ENCODE results near the gene GRM4. TPM values are rescaled to one million over a fixed set of nuclear protein-coding genes. Genes with fewer than 3 reads are reported as not detected.

The GRM4 gene
- total and polyA plus RNA-seq, 10 of the 15 experiments (the other 5 are each of a cell fraction or from before 2014, with no cell fraction given), result 0.01 to 0.31 (median 0.05) TPM; not detected in 2

DNA sequence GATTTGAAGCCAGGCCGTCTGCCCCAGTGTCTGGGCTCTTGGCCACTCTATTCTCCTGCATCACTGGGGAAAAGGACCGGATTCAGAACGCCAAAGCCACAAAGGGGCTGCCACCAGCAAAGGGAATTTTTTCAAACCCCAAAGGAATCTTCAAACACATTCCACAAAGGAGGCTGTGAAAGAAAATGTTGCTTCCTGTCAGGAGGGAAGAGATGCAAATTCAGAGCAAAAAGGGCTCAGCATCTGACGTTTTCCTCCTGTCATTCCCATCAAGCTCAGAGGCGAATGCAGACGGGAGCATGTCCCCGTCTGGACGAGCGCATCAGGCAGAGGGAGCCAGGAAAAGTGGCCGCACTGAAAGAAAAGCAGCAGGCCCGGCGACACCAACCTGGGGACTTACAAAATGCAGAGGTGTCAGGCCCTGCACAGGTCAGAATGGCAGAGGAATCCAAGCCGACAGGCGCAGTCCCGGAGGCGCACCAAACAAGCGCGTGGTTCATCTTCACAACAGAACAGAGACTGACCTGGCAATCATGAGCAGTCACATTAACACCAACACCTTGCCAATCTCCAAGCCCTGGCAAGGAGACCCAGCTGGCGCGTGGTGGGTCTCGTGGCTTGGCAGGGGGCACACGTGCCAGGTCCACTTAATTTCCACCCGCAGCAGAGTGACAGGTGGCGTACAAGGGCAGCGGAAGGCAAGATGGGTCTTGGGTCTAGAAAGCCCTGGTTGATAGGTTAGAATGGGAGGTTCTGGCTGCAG lies 62.8 kb downstream of the GRM4 start:
- 41% methylated on average over 25 of the region's 25 CpGs for WGBS (ENCODE audit: insufficient coverage, insufficient replicate concordance, low lambda C conversion rate, missing lambda C conversion rate)
- RAD21 ChIA-PET (ENCODE audit: unreplicated experiment), result no interaction called here
- no peaks in the 10 kb centered on the region for H3K9me3 ChIP-seq (replicated peaks; ENCODE audit: control insufficient read depth, insufficient read depth, low read length)
- SMC1A ChIA-PET (ENCODE audit: uncharacterized antibody, unreplicated experiment), result no interaction called here
- DNase-seq (ENCODE audit: low read depth, low spot score) (no peak), FAIRE-seq (no peak), ATAC-seq (no peak)
- in situ Hi-C loops (cut with MboI) (no loop called here), intact Hi-C loops (cut with micrococcal nuclease; ENCODE audit: unreplicated experiment) (no loop called here)
- no peak overlapping the region for H2AFZ ChIP-seq (ENCODE audit: control insufficient read depth, low read depth, low read length)
- CTCF ChIA-PET, result no interaction called here
- H3K4me1 ChIP-seq (ENCODE audit: control insufficient read depth, insufficient read depth, low read length), result no peaks in the 10 kb centered on the region
- no peaks in the 10 kb centered on the region for H3K36me3 ChIP-seq (ENCODE audit: control insufficient read depth in 2 of 2, insufficient read depth in 2 of 2, low read length in 1 of 2)
- no peak overlapping the region for H3K4me3 ChIP-seq
- H3K79me2 ChIP-seq (ENCODE audit: control insufficient read depth, insufficient read depth, low read length), result no peaks in the 10 kb centered on the region
- POLR2A ChIA-PET, result no interaction called here
- peaks cover 0 to 1% of the 10 kb centered on the region in 2 experiments; a peak in 1 of 4 replicates for H3K27me3 ChIP-seq (replicated peaks in 1 of 2; ENCODE audit: control insufficient read depth in 2 of 2, insufficient read depth in 2 of 2, low read length in 1 of 2)
- no TSS peak for BruUV-seq (replicated peaks)
- TF ChIP-seq, protein P1, sequence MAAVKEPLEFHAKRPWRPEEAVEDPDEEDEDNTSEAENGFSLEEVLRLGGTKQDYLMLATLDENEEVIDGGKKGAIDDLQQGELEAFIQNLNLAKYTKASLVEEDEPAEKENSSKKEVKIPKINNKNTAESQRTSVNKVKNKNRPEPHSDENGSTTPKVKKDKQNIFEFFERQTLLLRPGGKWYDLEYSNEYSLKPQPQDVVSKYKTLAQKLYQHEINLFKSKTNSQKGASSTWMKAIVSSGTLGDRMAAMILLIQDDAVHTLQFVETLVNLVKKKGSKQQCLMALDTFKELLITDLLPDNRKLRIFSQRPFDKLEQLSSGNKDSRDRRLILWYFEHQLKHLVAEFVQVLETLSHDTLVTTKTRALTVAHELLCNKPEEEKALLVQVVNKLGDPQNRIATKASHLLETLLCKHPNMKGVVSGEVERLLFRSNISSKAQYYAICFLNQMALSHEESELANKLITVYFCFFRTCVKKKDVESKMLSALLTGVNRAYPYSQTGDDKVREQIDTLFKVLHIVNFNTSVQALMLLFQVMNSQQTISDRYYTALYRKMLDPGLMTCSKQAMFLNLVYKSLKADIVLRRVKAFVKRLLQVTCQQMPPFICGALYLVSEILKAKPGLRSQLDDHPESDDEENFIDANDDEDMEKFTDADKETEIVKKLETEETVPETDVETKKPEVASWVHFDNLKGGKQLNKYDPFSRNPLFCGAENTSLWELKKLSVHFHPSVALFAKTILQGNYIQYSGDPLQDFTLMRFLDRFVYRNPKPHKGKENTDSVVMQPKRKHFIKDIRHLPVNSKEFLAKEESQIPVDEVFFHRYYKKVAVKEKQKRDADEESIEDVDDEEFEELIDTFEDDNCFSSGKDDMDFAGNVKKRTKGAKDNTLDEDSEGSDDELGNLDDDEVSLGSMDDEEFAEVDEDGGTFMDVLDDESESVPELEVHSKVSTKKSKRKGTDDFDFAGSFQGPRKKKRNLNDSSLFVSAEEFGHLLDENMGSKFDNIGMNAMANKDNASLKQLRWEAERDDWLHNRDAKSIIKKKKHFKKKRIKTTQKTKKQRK (IDR thresholded peaks at IDR 0.05; ENCODE audit: low read depth, low read length), result no peak
- no peaks in the 10 kb centered on the region for H4K20me1 ChIP-seq (ENCODE audit: control insufficient read depth, insufficient read depth)
- H3K4me2 ChIP-seq (ENCODE audit: control insufficient read depth, insufficient read depth), result no peak overlapping the region
- H3K9ac ChIP-seq (ENCODE audit: control insufficient read depth, insufficient read depth, low read length), result no peak overlapping the region
- no peak overlapping the region for H3K27ac ChIP-seq (ENCODE audit: control insufficient read depth, insufficient read depth)

DNA sequence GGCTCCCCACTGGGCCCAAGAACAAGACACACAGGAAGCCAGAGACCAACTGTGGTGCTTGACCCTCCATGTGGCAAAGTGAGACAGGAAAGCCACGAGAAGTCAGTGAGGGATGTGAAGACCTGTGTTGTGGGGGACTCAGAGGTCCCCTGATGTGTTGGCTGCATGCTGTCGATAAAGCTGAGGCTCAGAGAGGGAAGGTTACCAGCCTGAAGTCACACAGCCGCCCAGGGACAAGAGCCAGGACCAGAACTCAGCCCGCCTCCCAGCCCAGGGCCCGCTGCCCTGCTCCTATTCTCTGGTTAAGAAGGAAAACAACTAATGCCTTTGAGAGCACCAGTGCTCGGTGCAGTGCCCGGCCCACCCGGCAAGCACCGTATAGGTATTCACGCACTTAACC lies 63.5 kb downstream of the GRM4 start:
- intact Hi-C loops (cut with micrococcal nuclease; ENCODE audit: unreplicated experiment) (no loop called here), in situ Hi-C loops (cut with MboI) (no loop called here)
- TF ChIP-seq, protein P2, sequence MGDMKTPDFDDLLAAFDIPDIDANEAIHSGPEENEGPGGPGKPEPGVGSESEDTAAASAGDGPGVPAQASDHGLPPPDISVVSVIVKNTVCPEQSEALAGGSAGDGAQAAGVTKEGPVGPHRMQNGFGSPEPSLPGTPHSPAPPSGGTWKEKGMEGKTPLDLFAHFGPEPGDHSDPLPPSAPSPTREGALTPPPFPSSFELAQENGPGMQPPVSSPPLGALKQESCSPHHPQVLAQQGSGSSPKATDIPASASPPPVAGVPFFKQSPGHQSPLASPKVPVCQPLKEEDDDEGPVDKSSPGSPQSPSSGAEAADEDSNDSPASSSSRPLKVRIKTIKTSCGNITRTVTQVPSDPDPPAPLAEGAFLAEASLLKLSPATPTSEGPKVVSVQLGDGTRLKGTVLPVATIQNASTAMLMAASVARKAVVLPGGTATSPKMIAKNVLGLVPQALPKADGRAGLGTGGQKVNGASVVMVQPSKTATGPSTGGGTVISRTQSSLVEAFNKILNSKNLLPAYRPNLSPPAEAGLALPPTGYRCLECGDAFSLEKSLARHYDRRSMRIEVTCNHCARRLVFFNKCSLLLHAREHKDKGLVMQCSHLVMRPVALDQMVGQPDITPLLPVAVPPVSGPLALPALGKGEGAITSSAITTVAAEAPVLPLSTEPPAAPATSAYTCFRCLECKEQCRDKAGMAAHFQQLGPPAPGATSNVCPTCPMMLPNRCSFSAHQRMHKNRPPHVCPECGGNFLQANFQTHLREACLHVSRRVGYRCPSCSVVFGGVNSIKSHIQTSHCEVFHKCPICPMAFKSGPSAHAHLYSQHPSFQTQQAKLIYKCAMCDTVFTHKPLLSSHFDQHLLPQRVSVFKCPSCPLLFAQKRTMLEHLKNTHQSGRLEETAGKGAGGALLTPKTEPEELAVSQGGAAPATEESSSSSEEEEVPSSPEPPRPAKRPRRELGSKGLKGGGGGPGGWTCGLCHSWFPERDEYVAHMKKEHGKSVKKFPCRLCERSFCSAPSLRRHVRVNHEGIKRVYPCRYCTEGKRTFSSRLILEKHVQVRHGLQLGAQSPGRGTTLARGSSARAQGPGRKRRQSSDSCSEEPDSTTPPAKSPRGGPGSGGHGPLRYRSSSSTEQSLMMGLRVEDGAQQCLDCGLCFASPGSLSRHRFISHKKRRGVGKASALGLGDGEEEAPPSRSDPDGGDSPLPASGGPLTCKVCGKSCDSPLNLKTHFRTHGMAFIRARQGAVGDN (IDR thresholded peaks at IDR 0.05), result no peak
- no peak for TF ChIP-seq ETV6 (conservative IDR thresholded peaks at IDR 0.05 in 1 of 2, IDR thresholded peaks at IDR 0.05 in 1 of 2; ENCODE audit: borderline replicate concordance in 1 of 2, low read depth in 1 of 2)
- no peak for TF ChIP-seq BMI1 (IDR thresholded peaks at IDR 0.05; ENCODE audit: borderline replicate concordance)
- no peak for TF ChIP-seq PAX8 (IDR thresholded peaks at IDR 0.05)
- TF ChIP-seq MXI1 (IDR thresholded peaks at IDR 0.05; ENCODE audit: low read depth, low read length), result no peak
- no peak for TF ChIP-seq RFX5 (IDR thresholded peaks at IDR 0.05; ENCODE audit: low read depth, low read length)
- no peak for TF ChIP-seq MTA2 (IDR thresholded peaks at IDR 0.05; ENCODE audit: low read depth)
- TF ChIP-seq IRF4 (IDR thresholded peaks at IDR 0.05; ENCODE audit: low read depth, low read length), result no peak
- TF ChIP-seq NBN (IDR thresholded peaks at IDR 0.05), result no peak
- ATAC-seq (no peak), FAIRE-seq (no peak), DNase-seq (ENCODE audit: low read depth, low spot score) (no peak)
- H3K27ac ChIP-seq (ENCODE audit: control insufficient read depth, insufficient read depth), result no peak overlapping the region
- SMC1A ChIA-PET (ENCODE audit: uncharacterized antibody, unreplicated experiment), result no interaction called here
- H3K36me3 ChIP-seq (ENCODE audit: control insufficient read depth in 2 of 2, insufficient read depth in 2 of 2, low read length in 1 of 2), result no peaks in the 10 kb centered on the region
- no TSS peak for BruUV-seq (replicated peaks)
- no peak overlapping the region for H2AFZ ChIP-seq (ENCODE audit: control insufficient read depth, low read depth, low read length)
- no peak overlapping the region for H3K9ac ChIP-seq (ENCODE audit: control insufficient read depth, insufficient read depth, low read length)
- no peaks in the 10 kb centered on the region for H3K4me1 ChIP-seq (ENCODE audit: control insufficient read depth, insufficient read depth, low read length)
- POLR2A ChIA-PET, result no interaction called here
- H3K4me3 ChIP-seq, result no peak overlapping the region
- no peaks in the 10 kb centered on the region for H4K20me1 ChIP-seq (ENCODE audit: control insufficient read depth, insufficient read depth)
- H3K9me3 ChIP-seq (replicated peaks; ENCODE audit: control insufficient read depth, insufficient read depth, low read length), result no peaks in the 10 kb centered on the region
- RAD21 ChIA-PET (ENCODE audit: unreplicated experiment), result no interaction called here
- H3K27me3 ChIP-seq (replicated peaks in 1 of 2; ENCODE audit: control insufficient read depth in 2 of 2, insufficient read depth in 2 of 2, low read length in 1 of 2), result peaks cover 0 to 1% of the 10 kb centered on the region in 2 experiments; a peak in 1 of 4 replicates
- H3K4me2 ChIP-seq (ENCODE audit: control insufficient read depth, insufficient read depth), result no peak overlapping the region
- H3K79me2 ChIP-seq (ENCODE audit: control insufficient read depth, insufficient read depth, low read length), result no peaks in the 10 kb centered on the region
- WGBS (ENCODE audit: insufficient coverage, insufficient replicate concordance, low lambda C conversion rate, missing lambda C conversion rate), result 22% methylated on average over 10 of the region's 10 CpGs
- CTCF ChIA-PET, result no interaction called here

Data from GM12878 (cell line).